PC-3 (cell line): Measurements from ENCODE around the gene HOPX. TPM values are rescaled to one million over a fixed set of nuclear protein-coding genes. Genes with fewer than 3 reads are reported as not detected.
"Not testable (repeated sequence)": the region's sequence is repeated elsewhere in the genome, so short reads cannot be mapped to it uniquely, and the experiment has no call there.

Source experiments
- ATAC-seq: fragments of 200-7000 bp; cut with Tn5 transposase; 2 replicates; pipeline ENCODE4 v1.9.1; 2020; ENCODE audit warnings: mild to moderate bottlenecking, moderate library complexity
- BruUV-seq: library from RNA; stranded (reverse); fragments of 400-500 nt; replicated peaks from 2 replicates; lab custom pipeline; 2021; lab: Mats Ljungman, UMichigan
- CTCF ChIA-PET: fragments of 300-600 bp; sonication (Branson Sonifier 250); formaldehyde crosslinking; loops from one replicate; lab custom pipeline; 2022; ENCODE audit warnings: antibody characterized with exemption; lab: Charles Lee
- POLR2A ChIA-PET: fragments of 300-600 bp; sonication (Branson Sonifier 250); formaldehyde crosslinking; loops from one replicate; lab custom pipeline; 2022; ENCODE audit warnings: antibody characterized with exemption; ENCODE audit not compliant: unreplicated experiment; lab: Charles Lee
- DNase-seq: peaks from one replicate; pipeline ENCODE4 v3.0.0-alpha.2; 2015
- H2AFZ ChIP-seq: fragments of 300-600 bp; sonication (generic); 2 replicates; pipeline ENCODE4 v1.6.0; 2016; ENCODE audit warnings: antibody characterized with exemption, low read length
- H3F3A ChIP-seq: fragments of 300-600 bp; sonication (generic); one replicate; pipeline ENCODE4 v1.6.0; 2017; ENCODE audit warnings: antibody characterized with exemption, low read length, control low read depth, mild to moderate bottlenecking; ENCODE audit not compliant: unreplicated experiment
- H3K27ac ChIP-seq: fragments of 300-600 bp; sonication (generic); 2 replicates; pipeline ENCODE4 v1.5.1; 2016; ENCODE audit warnings: mild to moderate bottlenecking, low read length
- H3K27me3 ChIP-seq: fragments of 300-600 bp; sonication (generic); 2 replicates; pipeline ENCODE4 v1.6.1; 2016; ENCODE audit warnings: low read length, mixed read lengths
- H3K36me3 ChIP-seq: fragments of 300-600 bp; sonication (generic); 2 replicates; pipeline ENCODE4 v1.6.1; 2016; ENCODE audit warnings: low read depth, mixed run types, low read length, mixed read lengths
- H3K4me1 ChIP-seq: fragments of 300-600 bp; sonication (generic); 2 replicates; pipeline ENCODE4 v1.5.1; 2016; ENCODE audit warnings: low read length; ENCODE audit not compliant: insufficient read depth
- H3K4me2 ChIP-seq: fragments of 300-600 bp; sonication (generic); 2 replicates; pipeline ENCODE4 v1.6.0; 2016; ENCODE audit warnings: low read length
- H3K4me3 ChIP-seq: fragments of 300-600 bp; sonication (generic); 2 replicates; pipeline ENCODE4 v1.5.1; 2016; ENCODE audit warnings: mild to moderate bottlenecking, low read length, mixed read lengths
- H3K79me2 ChIP-seq: fragments of 300-600 bp; sonication (generic); 2 replicates; pipeline ENCODE4 v1.6.1; 2017; ENCODE audit warnings: low read length, mixed read lengths
- H3K9ac ChIP-seq: fragments of 300-600 bp; sonication (generic); 2 replicates; pipeline ENCODE4 v1.6.0; 2016; ENCODE audit warnings: mild to moderate bottlenecking, low read length
- H3K9me2 ChIP-seq: fragments of 300-600 bp; sonication (generic); replicated peaks from 2 replicates; pipeline ENCODE4 v1.6.1; 2016; ENCODE audit warnings: mixed run types, low read length, mixed read lengths
- H3K9me3 ChIP-seq: fragments of 300-600 bp; sonication (generic); 2 replicates; pipeline ENCODE4 v1.6.1; 2016; ENCODE audit warnings: low read length, mixed read lengths
- H4K20me1 ChIP-seq: fragments of 300-600 bp; sonication (generic); 2 replicates; pipeline ENCODE4 v1.6.1; 2016; ENCODE audit warnings: low read length, mixed read lengths
- EZH2 ChIP-seq: fragments of 300-600 bp; sonication (generic); IDR thresholded peaks from one replicate; pipeline ENCODE4 v1.6.1; 2017; ENCODE audit warnings: antibody characterized with exemption, mild to moderate bottlenecking, low read length; ENCODE audit not compliant: unreplicated experiment
- EZH2phosphoT487 ChIP-seq: fragments of 300-600 bp; sonication (generic); IDR thresholded peaks from 2 replicates; pipeline ENCODE4 v1.6.1; 2018; ENCODE audit warnings: mild to moderate bottlenecking, antibody characterized with exemption, low read length, borderline replicate concordance
- intact Hi-C: fragments of 100-400 bp; cut with micrococcal nuclease; formaldehyde crosslinking; loops from 2 replicates; pipeline ENCODE4 v1.9.0; 2023
- total RNA-seq: library from RNA; depleted of rRNA; stranded (reverse); fragments of >200 nt; gene quantifications from 2 replicates; pipeline ENCODE4 v1.2.3, GENCODE V29; 2014
- TF ChIP-seq, protein P1 (sequence below): fragments of 300-600 bp; sonication (generic); conservative IDR thresholded peaks from 2 replicates; pipeline ENCODE4 v1.5.1; 2017; ENCODE audit warnings: antibody characterized with exemption, low read depth, mild to moderate bottlenecking, low read length

HOPX gene
- total RNA-seq, 1 experiment from 2014 or later: 0.87 TPM

DNA sequence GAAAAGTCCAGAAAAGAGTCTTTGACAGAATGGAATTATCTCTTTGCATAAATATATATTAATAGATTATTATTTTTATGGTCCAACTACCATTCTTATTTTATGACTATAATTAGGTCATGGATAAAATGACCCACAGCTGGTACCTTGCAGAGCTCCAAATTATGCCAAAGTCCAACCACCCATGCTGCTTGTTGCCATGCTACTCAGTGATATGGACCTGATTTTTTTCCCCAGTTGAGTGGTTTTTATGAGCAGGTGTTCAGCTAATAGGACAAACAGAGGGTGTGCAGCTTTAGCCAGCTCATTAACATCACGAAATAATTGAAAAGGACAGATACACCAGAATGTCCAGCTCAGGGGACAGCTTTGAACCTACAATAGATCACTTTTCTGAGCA lies 9.7 kb downstream of the HOPX start:
- no peak overlapping the region for H2AFZ ChIP-seq

DNA sequence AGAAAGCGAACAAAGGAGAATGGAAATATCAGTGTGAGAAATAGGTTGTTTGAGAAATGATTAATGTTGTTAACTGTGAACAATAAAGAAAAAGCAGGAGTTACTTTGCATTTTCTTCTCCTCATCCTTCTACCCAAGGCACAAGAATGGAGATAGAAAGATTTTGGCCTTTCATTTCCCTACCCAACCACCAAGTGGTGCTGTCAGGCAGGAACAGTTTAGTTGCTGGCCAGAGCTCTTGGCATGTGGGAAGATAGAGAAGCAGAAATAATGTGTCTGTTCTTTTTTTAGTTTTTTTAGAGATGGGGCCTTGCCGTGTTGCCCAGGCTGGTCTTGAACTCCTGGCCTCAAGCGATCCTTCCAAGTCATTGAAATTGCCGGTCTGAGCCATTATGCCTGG lies 12.8 kb downstream of the HOPX start:
- no peak overlapping the region for H3K4me3 ChIP-seq
- no peaks in the 10 kb centered on the region for H3K9me2 ChIP-seq
- ChIA-PET POLR2A (interaction anchor here (0.6 kb wide), 1 partner anchor 198 kb away, joined by 5 read pairs; no protein-coding TSS in a partner anchor), CTCF (no interaction called here)
- H3K27ac ChIP-seq: no peak overlapping the region
- no peak overlapping the region for H3K4me2 ChIP-seq
- DNase-seq: peak; percentile 38
- H3K9me3 ChIP-seq: no peaks in the 10 kb centered on the region
- intact Hi-C loops: no loop called here
- no peak for TF ChIP-seq EZH2
- TF ChIP-seq, protein P1, sequence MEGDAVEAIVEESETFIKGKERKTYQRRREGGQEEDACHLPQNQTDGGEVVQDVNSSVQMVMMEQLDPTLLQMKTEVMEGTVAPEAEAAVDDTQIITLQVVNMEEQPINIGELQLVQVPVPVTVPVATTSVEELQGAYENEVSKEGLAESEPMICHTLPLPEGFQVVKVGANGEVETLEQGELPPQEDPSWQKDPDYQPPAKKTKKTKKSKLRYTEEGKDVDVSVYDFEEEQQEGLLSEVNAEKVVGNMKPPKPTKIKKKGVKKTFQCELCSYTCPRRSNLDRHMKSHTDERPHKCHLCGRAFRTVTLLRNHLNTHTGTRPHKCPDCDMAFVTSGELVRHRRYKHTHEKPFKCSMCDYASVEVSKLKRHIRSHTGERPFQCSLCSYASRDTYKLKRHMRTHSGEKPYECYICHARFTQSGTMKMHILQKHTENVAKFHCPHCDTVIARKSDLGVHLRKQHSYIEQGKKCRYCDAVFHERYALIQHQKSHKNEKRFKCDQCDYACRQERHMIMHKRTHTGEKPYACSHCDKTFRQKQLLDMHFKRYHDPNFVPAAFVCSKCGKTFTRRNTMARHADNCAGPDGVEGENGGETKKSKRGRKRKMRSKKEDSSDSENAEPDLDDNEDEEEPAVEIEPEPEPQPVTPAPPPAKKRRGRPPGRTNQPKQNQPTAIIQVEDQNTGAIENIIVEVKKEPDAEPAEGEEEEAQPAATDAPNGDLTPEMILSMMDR: peak; percentile 62
- H4K20me1 ChIP-seq: no peaks in the 10 kb centered on the region
- no peaks in the 10 kb centered on the region for H3K27me3 ChIP-seq
- ATAC-seq: no peak
- BruUV-seq: no TSS peak
- H3K4me1 ChIP-seq: no peaks in the 10 kb centered on the region
- H3F3A ChIP-seq: no peaks in the 10 kb centered on the region
- H3K36me3 ChIP-seq: no peaks in the 10 kb centered on the region
- no peaks in the 10 kb centered on the region for H3K79me2 ChIP-seq
- H2AFZ ChIP-seq: no peak overlapping the region
- no peak overlapping the region for H3K9ac ChIP-seq

More for the DNA sequence above, 9.7 kb downstream of the HOPX start:
- Histone ChIP-seq H3K4me3 (no peak overlapping the region), H3K4me2 (no peak overlapping the region), H3K9ac (no peak overlapping the region), H3K4me1 (no peaks in the 10 kb centered on the region), H3K9me2 (no peaks in the 10 kb centered on the region), H3K79me2 (no peaks in the 10 kb centered on the region), H3K9me3 (no peaks in the 10 kb centered on the region), H3K27ac (no peak overlapping the region), H4K20me1 (no peaks in the 10 kb centered on the region), H3K36me3 (no peaks in the 10 kb centered on the region), H3K27me3 (no peaks in the 10 kb centered on the region), H3F3A (no peaks in the 10 kb centered on the region)
- no TSS peak for BruUV-seq
- TF ChIP-seq EZH2 (no peak), EZH2phosphoT487 (no peak)
- TF ChIP-seq, protein P1: no peak
- POLR2A ChIA-PET: no interaction called here
- CTCF ChIA-PET: no interaction called here
- no peak for DNase-seq
- ATAC-seq: no peak
- intact Hi-C loops: no loop called here

DNA sequence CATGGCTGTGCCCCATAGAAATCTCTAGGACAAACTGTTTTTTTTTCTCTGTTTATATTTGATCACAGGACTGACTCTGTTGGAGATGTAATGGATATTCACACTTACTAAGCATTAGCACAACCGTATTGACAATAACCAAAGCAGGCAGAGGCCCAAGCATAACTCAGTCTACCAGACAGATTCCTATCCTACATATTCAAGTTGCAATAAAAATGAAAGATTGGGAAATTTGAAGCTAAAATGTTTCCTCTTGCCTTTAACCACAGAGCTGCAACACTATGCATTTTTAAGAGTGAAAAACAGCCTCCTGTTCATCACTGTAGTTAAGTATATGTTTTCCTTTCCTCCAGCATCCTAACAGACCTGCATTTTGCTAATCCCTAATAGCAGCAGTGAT lies 13.7 kb downstream of the HOPX start:
- CTCF ChIA-PET, DNase-seq, H4K20me1 ChIP-seq: not testable (repeated sequence)

More for the DNA sequence above, 13.7 kb downstream of the HOPX start:
- H3K27ac ChIP-seq, H2AFZ ChIP-seq, H3F3A ChIP-seq, POLR2A ChIA-PET, ATAC-seq, H3K4me1 ChIP-seq, H3K27me3 ChIP-seq, intact Hi-C loops, H3K9me2 ChIP-seq, H3K9me3 ChIP-seq, H3K4me2 ChIP-seq, H3K36me3 ChIP-seq, H3K4me3 ChIP-seq, H3K79me2 ChIP-seq, H3K9ac ChIP-seq, BruUV-seq: not testable (repeated sequence)
